Activated gamma-delta T cell treated with Interleukin-2 at 50 U/mL for 16 hours (primary cell): ENCODE data around the gene MCM6.
A peak's percentile ranks its signal among the peaks of the same experiment; 100 is the strongest.
"Not testable (repeated sequence)": the region's sequence is repeated elsewhere in the genome, so short reads cannot be mapped to it uniquely, and the experiment has no call there.

ENCODE experiments used
- DNase-seq: peaks from one replicate; pipeline ENCODE4 v3.0.0-alpha.2; 2020

The MCM6 gene

GRCh38 chr2:135876066-135876711 is at the start of gene MCM6:
Gene MCM6, minus strand, starts transcription at chr2:135876443. Its CDS starts 78 bp downstream, at chr2:135876365.
- peak; percentile 97 for DNase-seq

GRCh38 chr2:135925571-135925970 is 49.3 kb upstream of the MCM6 start:
- DNase-seq: no peak

- DNase-seq: no peak
Measured at GRCh38 chr2:135916207-135916606, 40.0 kb upstream of the MCM6 start.

GRCh38 chr2:135914485-135914884 is 38.2 kb upstream of the MCM6 start:
- DNase-seq: no peak

- peak; percentile 41 for DNase-seq
Measured at GRCh38 chr2:135913727-135914365, 37.6 kb upstream of the MCM6 start.

- no peak for DNase-seq
Measured at GRCh38 chr2:135909976-135910375, 33.7 kb upstream of the MCM6 start.

- no peak for DNase-seq
Measured at GRCh38 chr2:135905679-135906078, 29.4 kb upstream of the MCM6 start.

- no peak for DNase-seq
Measured at GRCh38 chr2:135904341-135904989, 28.2 kb upstream of the MCM6 start.

GRCh38 chr2:135903650-135904049 is 27.4 kb upstream of the MCM6 start:
- no peak for DNase-seq

GRCh38 chr2:135899567-135899966 is 23.3 kb upstream of the MCM6 start:
- DNase-seq: no peak

GRCh38 chr2:135898234-135898786 is 22.1 kb upstream of the MCM6 start:
- no peak for DNase-seq

GRCh38 chr2:135894930-135895329 is 18.7 kb upstream of the MCM6 start:
- DNase-seq: no peak

- DNase-seq: no peak
Measured at GRCh38 chr2:135893374-135893794, 17.1 kb upstream of the MCM6 start.

GRCh38 chr2:135890835-135891234 is 14.6 kb upstream of the MCM6 start:
- DNase-seq: no peak

- DNase-seq: no peak
Measured at GRCh38 chr2:135890149-135890548, 13.9 kb upstream of the MCM6 start.

GRCh38 chr2:135888587-135888986 is 12.3 kb upstream of the MCM6 start:
- not testable (repeated sequence) for DNase-seq

- no peak for DNase-seq
Measured at GRCh38 chr2:135885709-135886108, 9.5 kb upstream of the MCM6 start.

GRCh38 chr2:135882415-135882814 is 6.2 kb upstream of the MCM6 start:
- no peak for DNase-seq

GRCh38 chr2:135876770-135877169 is 527 bp upstream of the MCM6 start:
- DNase-seq: not testable (repeated sequence)

- peak; percentile 65 for DNase-seq
Measured at GRCh38 chr2:135875491-135876065, 665 bp downstream of the MCM6 start.

GRCh38 chr2:135874777-135875365 is 1.4 kb downstream of the MCM6 start:
- no peak for DNase-seq

GRCh38 chr2:135870571-135870970 is 5.7 kb downstream of the MCM6 start:
- no peak for DNase-seq

- no peak for DNase-seq
Measured at GRCh38 chr2:135863233-135863632, 13.0 kb downstream of the MCM6 start.
